ENCODE data around the gene CDC27.
A peak's percentile ranks its signal among the peaks of the same experiment; 100 is the strongest.
"Not testable (repeated sequence)": the region's sequence is repeated elsewhere in the genome, so short reads cannot be mapped to it uniquely, and the experiment has no call there.

Gene CDC27

DNA sequence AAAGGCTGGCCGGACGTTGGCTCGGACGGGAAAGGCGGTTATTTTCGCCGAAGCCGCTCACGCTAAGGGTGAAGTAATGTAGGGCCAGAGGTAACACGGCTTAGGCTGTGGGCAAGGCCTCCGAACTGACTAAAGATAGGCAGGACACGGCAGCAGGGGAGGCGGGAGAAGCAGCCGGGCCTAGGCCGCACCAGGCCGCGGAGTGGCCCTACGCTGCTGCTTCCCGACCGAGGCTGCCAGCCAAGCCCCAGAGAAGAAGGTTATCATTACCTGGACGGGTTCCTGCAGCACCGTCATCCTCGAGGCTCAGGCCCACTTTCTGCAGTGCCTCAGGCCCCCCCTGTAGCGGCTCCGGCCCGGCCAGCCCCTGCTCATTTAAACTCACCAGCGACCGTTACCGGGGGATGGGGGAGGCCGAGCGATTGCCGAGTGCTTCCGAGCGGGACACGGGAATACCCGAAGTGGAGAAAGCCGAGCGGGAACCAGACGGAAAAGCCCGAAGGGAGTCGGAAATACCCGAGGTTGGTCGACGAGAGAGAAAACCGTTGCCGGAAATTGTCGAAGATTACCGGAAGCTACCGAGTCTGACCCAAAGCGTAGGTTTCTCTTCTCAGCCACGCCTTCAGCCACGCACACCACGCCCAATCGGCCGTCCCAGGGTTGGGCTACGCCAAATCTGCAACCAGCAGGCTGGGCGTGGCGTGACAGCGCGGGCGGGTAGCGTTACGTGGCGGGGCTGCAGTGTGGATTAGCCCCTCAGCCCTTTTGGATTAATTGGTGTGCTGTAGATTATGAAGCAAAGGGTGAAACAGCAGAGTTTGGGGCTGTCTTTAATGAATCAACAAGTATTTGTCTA, at the start of gene CDC27:
Gene CDC27, minus strand, starts transcription at position 420 of the 856 bp plus-strand sequence. Its CDS starts 123 bp downstream, at position 297.
- DNase-seq (ENCODE audit: low read depth): peak; percentile 98

- no peak for DNase-seq (ENCODE audit: low read depth)
Measured at GRCh38 chr17:47238321-47239010, 49.4 kb upstream of the CDC27 start.

DNA sequence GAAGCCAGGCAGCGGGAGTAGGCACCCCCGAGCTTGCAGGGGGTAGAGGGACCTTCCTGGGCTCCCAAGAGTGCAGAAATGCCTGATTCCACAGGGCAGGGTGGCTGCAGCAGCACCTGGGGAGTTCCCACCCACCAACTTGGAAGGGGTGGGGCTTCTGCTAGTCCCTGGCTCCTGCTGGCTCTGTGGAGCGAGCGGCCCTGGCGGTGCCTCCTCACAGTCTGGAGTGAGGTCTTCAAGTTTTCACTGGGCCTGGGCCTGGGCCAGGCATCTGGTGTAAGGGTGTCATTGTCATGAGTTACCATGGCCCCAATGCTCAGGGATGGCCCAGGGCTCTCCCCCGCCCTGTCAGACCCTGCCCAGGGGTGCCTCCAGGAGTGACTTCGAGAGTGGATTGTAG, 48.7 kb upstream of the CDC27 start:
- DNase-seq (ENCODE audit: low read depth): no peak

- no peak for DNase-seq (ENCODE audit: low read depth)
Measured at GRCh38 chr17:47235923-47236322, 46.8 kb upstream of the CDC27 start.

- DNase-seq (ENCODE audit: low read depth): no peak
Measured at GRCh38 chr17:47235506-47235905, 46.4 kb upstream of the CDC27 start.

GRCh38 chr17:47232465-47232864, 43.4 kb upstream of the CDC27 start:
- no peak for DNase-seq (ENCODE audit: low read depth)

DNA sequence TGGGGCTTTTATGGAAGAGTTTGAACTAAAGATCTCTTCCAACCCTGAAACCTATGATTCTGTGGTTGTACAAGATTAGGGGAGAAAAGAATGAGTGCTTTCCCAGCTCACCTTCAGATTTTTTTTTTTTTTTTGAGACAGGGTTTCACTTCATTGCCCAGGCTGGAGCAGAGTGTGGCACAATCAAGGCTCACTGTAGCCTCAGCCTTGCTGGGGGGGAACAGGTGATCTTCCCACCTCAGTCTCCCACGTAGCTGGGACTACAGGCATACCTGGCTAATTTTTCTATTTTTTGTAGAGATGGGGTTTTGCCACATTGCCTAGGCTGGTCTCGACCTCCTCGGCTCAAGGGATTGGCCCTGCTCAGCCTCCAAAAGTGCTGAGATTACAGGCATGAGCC, 42.8 kb upstream of the CDC27 start:
- DNase-seq (ENCODE audit: low read depth): no peak

DNA sequence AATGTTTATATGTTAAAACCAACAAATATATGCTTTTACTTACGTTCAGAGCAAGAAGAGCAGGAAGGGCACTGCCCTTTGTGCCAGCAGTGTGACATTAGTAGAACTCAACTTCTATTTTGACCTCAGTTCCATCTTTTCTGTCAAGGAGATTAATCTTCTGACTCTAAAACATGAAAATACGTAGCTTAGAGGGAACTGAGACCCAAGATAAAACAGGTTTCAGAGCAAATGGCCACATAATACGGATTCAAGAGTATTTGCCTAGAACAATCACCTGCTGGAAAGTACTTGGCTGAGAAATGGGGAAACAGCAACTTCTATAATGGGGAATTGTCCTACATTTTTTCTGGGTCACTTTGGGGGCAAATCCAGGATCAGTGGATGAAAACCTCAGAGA, 42.2 kb upstream of the CDC27 start:
- DNase-seq (ENCODE audit: low read depth): no peak

DNA sequence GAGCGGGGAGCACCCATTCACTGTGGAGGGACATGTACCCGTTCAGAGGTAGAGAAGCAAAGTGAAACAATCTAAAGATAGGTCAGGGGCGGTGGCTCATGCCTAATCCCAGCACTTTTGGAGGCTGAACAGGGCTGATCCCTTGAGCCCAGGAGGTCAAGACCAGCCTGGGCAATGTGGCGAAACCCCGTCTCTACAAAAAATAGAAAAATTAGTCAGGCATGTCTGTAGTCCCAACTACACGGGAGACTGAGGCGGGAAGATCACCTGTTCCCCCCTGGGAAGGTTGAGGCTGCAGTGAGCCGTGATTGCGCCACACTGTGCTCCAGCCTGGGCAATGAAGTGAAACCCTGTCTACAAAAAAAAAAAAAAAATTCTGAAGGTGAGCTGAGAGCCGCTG, 41.8 kb upstream of the CDC27 start:
- DNase-seq (ENCODE audit: low read depth): no peak

GRCh38 chr17:47229535-47230443, 40.7 kb upstream of the CDC27 start:
- DNase-seq (ENCODE audit: low read depth): peak; percentile 40

DNA sequence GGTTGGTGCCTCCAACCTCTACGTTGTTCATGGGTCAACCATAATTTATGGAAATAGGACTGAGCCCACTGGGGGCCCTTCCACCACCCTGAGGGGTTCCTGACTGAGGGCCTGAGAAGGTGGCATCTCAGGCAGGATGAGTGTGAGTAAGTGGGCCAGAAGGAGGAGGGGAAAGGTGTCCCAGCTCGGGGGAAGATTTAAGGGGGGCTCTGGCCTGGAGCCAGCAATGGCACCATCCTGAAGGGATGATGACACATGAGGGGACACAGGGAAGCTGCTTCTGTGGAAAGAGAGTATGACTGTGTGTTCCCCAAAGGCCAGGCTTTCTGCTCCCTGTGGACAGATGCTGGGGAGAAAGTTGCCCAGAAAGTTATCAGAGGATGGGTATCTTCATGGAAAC, 38.8 kb upstream of the CDC27 start:
- no peak for DNase-seq (ENCODE audit: low read depth)

DNA sequence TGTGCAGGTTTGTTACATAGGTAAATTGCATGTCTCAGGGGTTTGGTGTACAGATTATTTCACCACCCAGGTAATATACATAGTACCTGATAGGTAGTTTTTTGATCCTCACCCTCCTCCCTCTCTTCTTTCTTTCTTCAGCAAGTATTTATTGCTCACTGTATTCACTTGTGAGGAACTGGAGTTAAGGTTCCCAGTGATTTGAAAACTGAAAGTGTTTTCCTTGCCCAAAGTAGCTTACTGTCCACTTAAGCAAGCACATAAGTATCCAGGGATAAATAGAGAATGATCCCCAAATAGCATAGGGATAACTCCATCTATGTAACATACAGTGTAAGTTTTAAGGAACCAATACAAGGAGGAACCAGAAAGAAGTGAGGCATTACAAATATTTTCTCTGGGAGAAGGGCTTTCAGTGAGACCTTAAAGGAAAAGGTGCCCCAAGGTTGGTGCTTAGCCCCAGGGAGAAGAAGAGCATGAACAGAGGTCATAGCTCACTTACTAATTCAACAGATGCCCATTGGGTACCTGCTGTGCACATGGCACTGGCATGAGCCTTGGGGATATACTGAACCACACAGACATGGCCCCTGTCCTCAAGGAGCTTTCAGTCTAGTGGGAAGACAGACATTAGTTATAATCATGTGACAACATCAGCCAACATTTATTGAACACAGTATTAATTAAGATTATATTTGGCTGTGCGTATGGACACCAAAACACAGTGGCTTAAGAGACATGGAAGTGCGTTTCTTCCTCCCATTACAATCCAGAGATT, 37.0 kb upstream of the CDC27 start:
- no peak for DNase-seq (ENCODE audit: low read depth)

DNA sequence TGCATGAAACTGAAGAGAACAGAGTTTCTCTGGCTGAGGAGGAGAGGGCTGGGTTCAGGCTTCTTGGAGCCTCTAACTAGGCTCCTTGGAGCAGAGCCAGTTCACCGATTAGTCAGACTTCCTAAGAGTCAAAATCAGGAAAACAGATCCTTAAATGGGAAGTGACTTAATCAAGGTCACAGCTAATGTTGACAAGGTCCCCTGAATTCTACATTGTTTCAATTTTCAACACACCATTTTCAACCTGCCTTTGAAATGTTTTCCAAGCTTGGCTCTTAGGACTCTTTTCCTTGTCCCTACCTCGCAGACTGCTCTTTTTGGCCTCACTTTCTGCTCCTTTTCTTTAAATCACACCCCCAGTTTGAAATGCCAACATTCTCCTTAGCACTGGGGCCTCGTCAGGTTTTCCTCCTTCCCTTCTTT, 36.4 kb upstream of the CDC27 start:
- no peak for DNase-seq (ENCODE audit: low read depth)

DNA sequence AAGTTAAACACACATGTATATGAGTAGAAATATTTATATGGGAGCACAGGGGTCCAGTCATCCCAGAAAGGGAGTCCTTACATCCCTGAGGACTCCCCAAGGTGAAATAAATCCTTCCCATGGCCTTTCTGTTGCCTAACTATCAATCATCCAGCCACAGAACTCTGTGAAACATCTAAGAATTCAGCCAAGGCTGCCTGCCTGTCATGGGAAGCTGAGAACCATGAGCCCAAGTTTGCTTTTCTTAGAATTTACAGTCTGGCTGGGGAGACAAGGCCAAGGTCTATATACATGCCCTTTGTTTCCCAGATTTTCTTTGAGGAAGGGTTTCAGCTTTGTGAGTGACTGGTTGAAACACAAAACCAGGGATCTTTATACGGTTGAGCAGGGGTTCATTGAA, 35.9 kb upstream of the CDC27 start:
- no peak for DNase-seq (ENCODE audit: low read depth)

DNA sequence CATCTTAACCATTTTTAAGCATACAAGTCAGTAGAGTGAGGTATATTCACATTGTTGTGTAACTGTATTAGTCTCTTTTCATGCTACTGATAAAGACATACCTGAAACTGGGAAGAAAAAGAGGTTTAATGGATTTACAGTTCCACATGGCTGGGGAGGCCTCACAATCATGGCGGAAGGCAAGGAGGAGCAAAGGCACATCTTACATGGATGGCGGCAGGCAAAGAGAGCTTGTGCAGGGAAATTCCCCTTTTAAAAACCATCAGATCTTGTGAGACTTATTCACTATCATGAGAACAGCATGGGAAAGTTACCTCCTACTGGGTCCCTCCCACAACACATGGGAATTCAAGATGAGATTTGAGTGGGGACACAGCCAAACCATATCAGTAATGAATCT, 35.0 kb upstream of the CDC27 start:
- DNase-seq (ENCODE audit: low read depth): not testable (repeated sequence)

DNA sequence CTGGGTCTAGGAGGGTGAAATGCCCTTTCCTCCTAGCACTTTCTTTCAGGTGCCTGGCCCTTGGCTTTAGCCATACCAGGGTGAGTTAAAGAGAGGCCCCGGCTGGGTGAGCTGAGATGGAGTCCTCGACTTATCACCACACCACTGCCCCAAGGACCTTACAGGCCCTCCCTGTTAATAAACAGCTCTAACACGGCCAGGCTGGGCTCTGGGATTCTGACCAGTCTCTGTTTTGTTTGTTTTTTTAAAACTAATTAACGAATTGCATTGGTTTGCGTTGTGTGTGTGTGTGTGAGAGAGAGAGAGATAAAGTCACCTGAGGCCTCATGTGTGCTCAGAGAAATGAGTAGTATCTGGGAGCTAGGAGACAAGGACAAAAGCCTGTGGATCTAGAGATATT, 34.4 kb upstream of the CDC27 start:
- DNase-seq (ENCODE audit: low read depth): no peak

GRCh38 chr17:47223007-47223406, 33.9 kb upstream of the CDC27 start:
- no peak for DNase-seq (ENCODE audit: low read depth)

DNA sequence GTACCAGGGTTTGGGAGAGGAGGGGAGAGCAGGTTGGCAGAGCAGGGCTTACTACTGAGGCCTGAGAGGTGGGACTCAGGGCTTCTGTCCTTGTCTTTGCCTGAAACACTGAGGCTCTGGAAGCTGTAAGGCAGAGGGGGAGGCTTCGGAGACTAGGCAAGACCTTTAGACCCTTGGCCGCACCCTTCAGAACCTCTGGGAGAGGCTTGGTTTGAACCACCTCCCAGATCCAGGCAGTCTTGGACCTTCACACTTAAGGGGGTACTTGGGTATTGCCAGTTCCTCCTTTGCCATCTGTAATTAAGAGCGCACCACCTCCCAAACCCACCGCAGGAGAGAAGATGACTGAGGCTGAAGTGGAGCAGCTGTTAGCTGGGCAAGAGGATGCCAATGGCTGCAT, 33.0 kb upstream of the CDC27 start:
- no peak for DNase-seq (ENCODE audit: low read depth)

- no peak for DNase-seq (ENCODE audit: low read depth)
Measured at GRCh38 chr17:47221154-47221553, 32.1 kb upstream of the CDC27 start.

- DNase-seq (ENCODE audit: low read depth): peak; percentile 7
Measured at GRCh38 chr17:47220531-47220999, 31.5 kb upstream of the CDC27 start.
